HG03066 (cell line): ENCODE data around the gene SLFN12L.
"Not testable (repeated sequence)": the region's sequence is repeated elsewhere in the genome, so short reads cannot be mapped to it uniquely, and the experiment has no call there.

Experiments used
- ATAC-seq: cut with Tn5 transposase; IDR thresholded peaks from one replicate; pipeline ENCODE4 v1.9.1; 2021; ENCODE audit warnings: low read depth; ENCODE audit not compliant: unreplicated experiment

Gene SLFN12L

GRCh38 chr17:35537601-35538141 is at the start of gene SLFN12L:
SLFN12L (minus strand) TSS chr17:35537678; CDS start chr17:35522364, 15,314 bp downstream.
- ATAC-seq: peak; percentile 43

GRCh38 chr17:35586569-35587073 is 49.1 kb upstream of the SLFN12L start:
- ATAC-seq: no peak

GRCh38 chr17:35584061-35584460 is 46.6 kb upstream of the SLFN12L start:
- no peak for ATAC-seq

- ATAC-seq: no peak
Observed at GRCh38 chr17:35578929-35579432, 41.5 kb upstream of the SLFN12L start.

- ATAC-seq: peak; percentile 84
Observed at GRCh38 chr17:35578197-35578928, 40.9 kb upstream of the SLFN12L start, which contains the start of gene PEX12. PEX12 (minus strand) TSS chr17:35578571; CDS start chr17:35578021, 550 bp downstream.

GRCh38 chr17:35577830-35578196 is 40.3 kb upstream of the SLFN12L start:
- ATAC-seq: peak; percentile 19

GRCh38 chr17:35575759-35576158 is 38.3 kb upstream of the SLFN12L start:
- no peak for ATAC-seq

GRCh38 chr17:35569405-35569804 is 31.9 kb upstream of the SLFN12L start:
- ATAC-seq: no peak

- no peak for ATAC-seq
Observed at GRCh38 chr17:35568561-35568960, 31.1 kb upstream of the SLFN12L start.

- no peak for ATAC-seq
Observed at GRCh38 chr17:35566968-35567367, 29.5 kb upstream of the SLFN12L start.

GRCh38 chr17:35563181-35563580 is 25.7 kb upstream of the SLFN12L start:
- not testable (repeated sequence) for ATAC-seq

- ATAC-seq: no peak
Observed at GRCh38 chr17:35560703-35561102, 23.2 kb upstream of the SLFN12L start, which contains the start of gene SLFN14. SLFN14 (minus strand) TSS chr17:35560819; CDS start chr17:35558062, 2,757 bp downstream.

- no peak for ATAC-seq
Observed at GRCh38 chr17:35559495-35560210, 22.2 kb upstream of the SLFN12L start.

GRCh38 chr17:35557353-35557752 is 19.9 kb upstream of the SLFN12L start:
- no peak for ATAC-seq

GRCh38 chr17:35555691-35556090 is 18.2 kb upstream of the SLFN12L start:
- no peak for ATAC-seq

- no peak for ATAC-seq
Observed at GRCh38 chr17:35554668-35555067, 17.2 kb upstream of the SLFN12L start.

- ATAC-seq: no peak
Observed at GRCh38 chr17:35553310-35553709, 15.8 kb upstream of the SLFN12L start.

- no peak for ATAC-seq
Observed at GRCh38 chr17:35548978-35549377, 11.5 kb upstream of the SLFN12L start.

GRCh38 chr17:35548208-35548810 is 10.8 kb upstream of the SLFN12L start:
- ATAC-seq: no peak

GRCh38 chr17:35546487-35546886 is 9.0 kb upstream of the SLFN12L start:
- ATAC-seq: no peak

GRCh38 chr17:35545150-35545549 is 7.7 kb upstream of the SLFN12L start:
- no peak for ATAC-seq
